BJ (cell line): ENCODE results near the gene ABCC1. TPM values are rescaled to one million over a fixed set of nuclear protein-coding genes. Genes with fewer than 3 reads are reported as not detected.

Source experiments
- CTCF ChIA-PET: fragments of 350-600 bp; formaldehyde crosslinking; extraction: SDS; loops from one replicate; lab custom pipeline; 2021; ENCODE audit warnings: antibody characterized with exemption, inconsistent platforms; lab: Yijun Ruan, JAX
- POLR2A ChIA-PET: fragments of 300-600 bp; sonication (Branson Sonifier 250); formaldehyde crosslinking; extraction: SDS; loops from one replicate; lab custom pipeline; 2021; ENCODE audit warnings: antibody characterized with exemption; lab: Charles Lee
- DNase-seq: peaks from one replicate; pipeline ENCODE4 v3.0.0-alpha.2; 2011; ENCODE audit warnings: low read depth
- H3K27me3 ChIP-seq: 2 replicates; pipeline ENCODE4 v1.6.0; 2011; ENCODE audit warnings: low read length; ENCODE audit not compliant: control insufficient read depth, insufficient read depth
- H3K36me3 ChIP-seq: 2 replicates; pipeline ENCODE4 v1.5.1; 2011; ENCODE audit warnings: low read length; ENCODE audit not compliant: control insufficient read depth, insufficient read depth
- H3K4me3 ChIP-seq: 2 replicates; pipeline ENCODE4 v1.5.1; 2011; ENCODE audit warnings: low read depth, mild to moderate bottlenecking, control low read depth, low read length
- polyA plus RNA-seq: library from polyadenylated mRNA; depleted of rRNA; stranded (reverse); fragments of >200 nt; gene quantifications from 2 replicates; pipeline ENCODE4 v1.2.3, GENCODE V29; 2011
- TF ChIP-seq, protein P1 (sequence below): IDR thresholded peaks from 2 replicates; pipeline ENCODE4 v1.5.1; 2011; ENCODE audit warnings: low read depth, mild to moderate bottlenecking, control low read depth, inconsistent platforms, low read length, moderate library complexity; ENCODE audit not compliant: insufficient read depth

ABCC1 gene
- polyA plus RNA-seq, 1 experiment, result 27.3 TPM

- no peaks in the 10 kb centered on the region; the same call in 1 of the 2 replicates for H3K36me3 ChIP-seq
- no peaks in the 10 kb centered on the region for H3K27me3 ChIP-seq
- CTCF ChIA-PET, result no interaction called here
- no peak overlapping the region for H3K4me3 ChIP-seq
- no peak for DNase-seq
- TF ChIP-seq, protein P1, sequence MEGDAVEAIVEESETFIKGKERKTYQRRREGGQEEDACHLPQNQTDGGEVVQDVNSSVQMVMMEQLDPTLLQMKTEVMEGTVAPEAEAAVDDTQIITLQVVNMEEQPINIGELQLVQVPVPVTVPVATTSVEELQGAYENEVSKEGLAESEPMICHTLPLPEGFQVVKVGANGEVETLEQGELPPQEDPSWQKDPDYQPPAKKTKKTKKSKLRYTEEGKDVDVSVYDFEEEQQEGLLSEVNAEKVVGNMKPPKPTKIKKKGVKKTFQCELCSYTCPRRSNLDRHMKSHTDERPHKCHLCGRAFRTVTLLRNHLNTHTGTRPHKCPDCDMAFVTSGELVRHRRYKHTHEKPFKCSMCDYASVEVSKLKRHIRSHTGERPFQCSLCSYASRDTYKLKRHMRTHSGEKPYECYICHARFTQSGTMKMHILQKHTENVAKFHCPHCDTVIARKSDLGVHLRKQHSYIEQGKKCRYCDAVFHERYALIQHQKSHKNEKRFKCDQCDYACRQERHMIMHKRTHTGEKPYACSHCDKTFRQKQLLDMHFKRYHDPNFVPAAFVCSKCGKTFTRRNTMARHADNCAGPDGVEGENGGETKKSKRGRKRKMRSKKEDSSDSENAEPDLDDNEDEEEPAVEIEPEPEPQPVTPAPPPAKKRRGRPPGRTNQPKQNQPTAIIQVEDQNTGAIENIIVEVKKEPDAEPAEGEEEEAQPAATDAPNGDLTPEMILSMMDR, result no peak
- POLR2A ChIA-PET, result no interaction called here
Observed at GRCh38 chr16:16154281-16154951, 205.0 kb downstream of the ABCC1 start.

DNA sequence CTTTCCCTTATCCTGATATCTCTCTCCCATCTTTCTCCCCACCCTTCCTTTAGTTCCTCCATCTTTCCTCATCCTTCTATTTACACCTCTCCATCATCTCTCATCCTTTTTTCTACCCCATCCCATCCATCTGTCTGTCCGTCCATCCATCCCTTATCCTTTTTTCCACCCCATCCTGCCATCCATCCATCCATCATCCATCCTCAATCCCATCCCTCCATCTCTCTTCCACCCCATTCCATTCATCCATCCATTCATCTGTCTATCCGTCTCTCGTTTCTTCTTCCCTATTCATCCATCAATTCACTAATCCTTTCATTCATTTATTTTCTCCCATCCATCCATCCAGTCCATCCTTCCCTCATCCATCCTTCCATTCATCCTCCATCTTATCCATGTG is 205.8 kb downstream of the ABCC1 start:
- no peak overlapping the region for H3K4me3 ChIP-seq
- no peaks in the 10 kb centered on the region for H3K27me3 ChIP-seq
- TF ChIP-seq, protein P1, result no peak
- ChIA-PET POLR2A (no interaction called here), CTCF (no interaction called here)
- DNase-seq, result no peak
- no peaks in the 10 kb centered on the region for H3K36me3 ChIP-seq

- Histone ChIP-seq H3K4me3 (no peak overlapping the region), H3K27me3 (peaks cover 2% of the 10 kb centered on the region; the same call in 1 of the 2 replicates), H3K36me3 (no peaks in the 10 kb centered on the region)
- ChIA-PET POLR2A (no interaction called here), CTCF (interaction anchor here (0.7 to 1.3 kb wide), 2 partner anchors 15 to 392 kb away, joined by 3 to 4 read pairs; no protein-coding TSS in a partner anchor)
- TF ChIP-seq, protein P1, result no peak
- no peak for DNase-seq
Observed at GRCh38 chr16:16157166-16157565, 207.8 kb downstream of the ABCC1 start.

DNA sequence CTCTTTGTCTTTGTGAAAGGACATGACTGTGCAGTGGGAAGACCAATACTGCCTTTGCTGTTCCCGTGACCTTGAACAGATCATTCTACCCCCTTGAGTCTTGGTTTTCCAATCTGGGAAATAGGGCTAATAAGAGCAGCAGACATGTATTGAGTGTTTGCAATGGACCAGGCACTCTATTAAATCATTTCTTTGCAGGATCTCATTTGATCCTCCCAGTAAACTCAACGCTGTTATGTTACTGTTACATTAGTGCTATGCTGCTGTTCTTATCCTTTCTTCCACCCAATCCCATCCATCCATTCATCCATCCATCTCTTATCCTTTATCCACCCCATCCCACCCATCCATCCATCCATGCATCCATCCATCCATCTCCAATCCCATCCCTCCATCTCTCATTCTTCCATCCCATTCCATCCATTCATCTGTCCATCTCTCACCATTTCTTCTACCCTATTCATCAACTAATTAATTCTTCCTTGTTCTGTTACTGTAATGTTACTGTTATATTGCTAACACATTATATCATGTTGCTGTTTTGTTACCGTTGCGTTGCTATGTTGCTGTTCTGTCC is 208.8 kb downstream of the ABCC1 start:
- ChIA-PET POLR2A (no interaction called here), CTCF (no interaction called here)
- Histone ChIP-seq H3K36me3 (no peaks in the 10 kb centered on the region), H3K4me3 (no peak overlapping the region), H3K27me3 (peaks cover 2% of the 10 kb centered on the region; the same call in 1 of the 2 replicates)
- TF ChIP-seq, protein P1, result no peak
- DNase-seq, result no peak

DNA sequence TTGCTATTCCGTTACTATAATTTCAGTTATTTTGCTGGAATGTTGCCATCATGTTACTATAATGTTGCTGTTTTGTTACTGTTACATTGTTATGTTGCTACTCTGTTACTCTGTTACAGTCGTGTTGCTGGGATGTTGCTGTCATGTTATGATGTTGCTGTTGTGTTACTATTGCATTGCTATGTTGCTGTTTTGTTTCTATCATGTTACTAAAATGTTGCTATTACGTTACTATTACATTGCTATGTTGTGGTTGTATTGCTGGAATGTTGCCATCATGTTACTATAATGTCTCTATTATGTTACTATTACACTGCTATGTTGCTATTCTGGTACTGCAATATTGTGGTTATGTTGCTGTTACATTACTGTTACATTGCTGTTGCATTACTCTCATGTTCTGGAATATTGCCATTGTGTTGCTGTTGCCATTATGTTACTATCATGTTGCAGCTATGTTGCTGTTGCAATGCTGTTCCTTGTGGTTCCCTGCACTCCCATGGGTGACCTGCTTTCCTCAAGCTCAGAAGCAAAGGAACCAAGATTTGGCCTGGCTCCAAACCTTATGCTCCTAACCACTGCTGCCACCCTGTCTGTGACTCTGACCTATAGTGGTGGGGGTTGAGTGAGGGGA is 209.4 kb downstream of the ABCC1 start:
- Histone ChIP-seq H3K36me3 (no peaks in the 10 kb centered on the region), H3K4me3 (no peak overlapping the region), H3K27me3 (peaks cover 2% of the 10 kb centered on the region; the same call in 1 of the 2 replicates)
- TF ChIP-seq, protein P1, result no peak
- ChIA-PET POLR2A (no interaction called here), CTCF (no interaction called here)
- no peak for DNase-seq
